Activated CD4-positive, alpha-beta T cell treated with anti-CD3 and anti-CD28 coated beads, Interleukin-2, amount 50 U/mL, for 4 hours (primary cell): ENCODE results near the gene SHC4.

Experiments
- DNase-seq, 2 experiments: peaks; one replicate each; pipeline ENCODE4 v3.0.0-alpha.2; 2020

SHC4 gene

DNA sequence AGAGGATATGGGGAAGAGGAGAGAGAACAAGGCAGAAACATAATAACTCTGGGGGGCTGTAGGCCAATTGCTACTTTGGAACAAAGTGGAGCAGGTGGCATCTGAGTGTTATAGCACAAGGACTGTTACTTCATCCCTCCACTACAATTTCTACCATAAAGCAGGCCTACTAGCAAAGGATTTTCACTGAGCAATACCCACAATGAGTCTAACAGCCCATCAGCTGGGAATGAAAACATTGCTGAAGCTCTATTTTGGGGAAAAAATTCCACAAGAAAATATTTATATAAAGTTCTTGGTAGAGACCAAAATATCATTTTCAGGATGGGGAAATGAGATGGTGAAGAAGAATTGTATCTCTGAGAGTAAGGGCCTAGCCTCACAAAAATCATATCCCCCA lies 3.6 kb upstream of the SHC4 start:
- no peak for DNase-seq

DNA sequence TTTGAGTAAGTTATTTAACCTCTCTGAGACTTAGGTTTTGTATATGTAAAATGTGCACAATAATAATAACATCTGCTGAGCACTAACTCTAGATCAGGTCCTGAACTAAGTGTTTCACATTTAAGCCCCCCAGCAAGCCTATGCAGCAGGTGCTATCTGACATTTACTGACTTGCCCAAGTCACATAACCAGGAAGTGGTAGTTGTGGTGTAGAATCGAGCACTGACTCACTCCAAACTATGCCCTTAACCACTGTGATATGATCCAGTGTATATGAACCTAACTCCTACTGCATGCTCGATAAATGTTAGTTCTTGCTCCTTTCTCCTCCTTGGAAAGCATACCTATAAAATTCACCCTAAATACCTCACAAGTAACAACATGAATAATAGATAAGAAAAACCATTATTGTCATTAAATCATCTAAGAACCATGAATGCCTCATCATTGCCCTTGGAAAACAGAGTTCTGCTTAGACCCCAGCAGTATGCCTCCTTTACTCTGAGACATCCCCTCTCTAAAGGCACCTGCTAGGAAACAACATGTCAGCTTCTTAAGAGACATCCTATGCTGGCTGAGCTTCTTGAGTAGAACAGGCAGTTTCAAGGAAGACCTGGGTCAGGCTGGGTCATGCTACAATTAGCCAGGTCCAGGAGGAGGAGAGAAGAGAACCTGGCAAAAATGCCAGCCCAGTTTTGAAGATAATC lies 3.0 kb upstream of the SHC4 start:
- no peak for DNase-seq

DNA sequence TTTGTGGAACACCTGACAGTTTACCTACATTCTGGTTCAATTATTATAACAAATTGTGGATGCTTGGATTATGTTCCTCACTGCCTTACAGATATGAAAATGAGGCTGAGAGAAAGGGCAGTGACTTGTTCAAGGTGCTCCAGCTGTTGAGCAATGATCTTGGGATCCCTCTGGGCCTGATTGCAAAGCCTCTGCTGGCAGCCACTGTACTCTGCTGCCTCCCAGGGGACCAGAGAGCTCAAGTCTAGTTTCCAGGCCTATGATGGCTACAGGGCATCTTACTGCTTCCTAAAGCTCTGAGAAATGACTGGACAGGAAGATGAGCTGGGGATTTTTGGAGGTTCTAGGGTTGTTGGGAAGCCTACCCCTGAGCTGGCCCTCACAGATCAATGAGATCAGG lies 2.3 kb upstream of the SHC4 start:
- DNase-seq, result no peak

DNA sequence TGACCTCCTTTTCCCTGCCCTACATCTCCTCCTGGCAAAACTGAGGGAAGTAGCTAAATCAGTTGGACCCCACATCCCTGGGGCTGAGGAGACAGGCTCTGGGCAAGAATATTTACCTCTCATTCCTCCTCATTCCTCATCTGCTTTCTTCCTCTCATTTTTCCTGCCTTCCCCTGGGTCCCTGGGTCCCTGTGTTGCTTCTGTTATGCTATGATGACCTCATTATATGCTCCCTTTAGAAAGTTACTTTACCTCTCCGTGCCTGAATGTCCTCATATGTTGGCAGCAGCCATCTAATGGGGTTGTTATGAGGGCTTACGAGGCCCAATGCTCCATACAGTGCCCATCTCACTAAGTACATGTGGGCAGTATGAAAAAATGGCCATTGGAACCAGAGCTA lies 1.2 kb upstream of the SHC4 start:
- DNase-seq, result no peak

DNA sequence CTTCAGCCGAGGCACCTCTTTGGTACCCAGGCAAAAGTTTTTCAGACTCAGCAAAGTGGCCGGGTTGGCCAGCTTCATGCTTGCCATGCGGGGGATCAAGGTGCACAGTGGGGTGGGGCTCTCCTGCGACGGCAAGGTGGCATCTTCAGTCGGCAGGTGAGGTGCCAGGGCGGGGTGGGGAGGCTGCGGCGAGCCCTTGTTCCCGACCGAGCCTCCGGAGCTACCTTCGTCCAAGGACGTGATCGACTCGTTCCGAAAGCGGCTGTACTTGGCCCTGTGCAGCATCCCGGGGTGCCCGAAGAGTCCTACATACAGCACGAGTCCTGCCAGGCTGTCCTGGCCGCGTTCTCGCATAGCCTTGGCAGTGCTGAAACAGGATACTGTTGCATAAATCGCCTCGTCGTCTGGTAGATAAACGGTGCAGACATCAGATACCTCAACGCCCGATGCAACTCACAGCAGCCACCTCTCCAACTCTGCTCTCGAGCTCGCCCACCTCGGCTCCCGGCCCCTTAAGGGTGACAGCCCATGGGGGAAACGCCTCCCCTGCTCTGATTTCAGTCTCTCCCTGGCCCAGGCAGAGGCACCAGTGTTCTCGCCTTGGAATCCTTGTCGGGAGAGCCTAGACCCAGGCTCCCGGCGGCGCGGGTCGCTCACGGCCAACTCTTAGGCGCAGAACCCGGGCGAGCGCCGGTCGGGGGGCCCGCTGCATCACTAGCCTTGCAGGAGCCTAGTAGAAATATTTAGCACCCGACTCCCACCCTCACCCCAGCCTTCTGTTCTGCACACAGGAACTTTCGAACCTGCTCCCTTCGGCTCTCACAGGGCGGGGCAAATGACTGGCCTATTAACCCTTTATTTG lies 826 bp downstream of the SHC4 start:
- DNase-seq, result no peak

DNA sequence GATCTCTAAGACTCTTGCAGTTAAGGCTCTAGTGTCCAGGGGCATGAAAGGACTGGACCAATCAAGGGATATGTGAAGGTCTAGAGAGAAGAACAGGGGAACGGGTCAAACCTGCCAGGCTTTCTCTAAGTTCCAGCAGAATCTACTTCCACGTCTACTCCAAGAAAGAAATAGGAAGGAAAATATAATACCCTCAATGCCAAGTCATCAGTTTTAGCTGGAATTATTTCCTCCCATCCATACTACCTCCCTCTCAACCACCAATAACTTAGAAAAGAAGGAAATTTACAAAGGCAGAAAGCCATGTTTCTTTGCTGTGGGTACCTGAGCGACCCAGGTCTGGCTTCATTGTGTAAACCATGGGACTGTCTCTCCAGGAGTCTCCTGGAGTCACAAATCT lies 7.8 kb downstream of the SHC4 start:
- DNase-seq, result no peak

DNA sequence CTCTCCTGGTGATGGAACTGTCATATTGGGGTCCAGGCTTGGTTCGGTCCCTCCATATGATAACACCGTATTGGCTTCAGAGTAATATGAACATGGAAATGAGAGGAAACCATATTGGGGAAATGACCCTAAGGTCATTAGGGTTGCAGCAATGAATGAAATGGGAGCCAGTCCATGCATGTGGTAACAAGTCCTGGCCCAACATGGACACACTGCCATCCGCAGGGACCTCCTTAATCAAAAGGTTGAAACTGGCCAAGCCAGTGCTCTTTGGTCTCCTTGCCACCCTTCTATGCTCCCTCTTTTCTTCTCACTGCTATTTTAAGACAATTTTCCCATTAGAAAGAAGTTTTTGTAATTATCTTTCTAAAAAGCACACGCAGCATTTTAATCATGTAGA lies 8.3 kb downstream of the SHC4 start:
- no peak for DNase-seq

DNA sequence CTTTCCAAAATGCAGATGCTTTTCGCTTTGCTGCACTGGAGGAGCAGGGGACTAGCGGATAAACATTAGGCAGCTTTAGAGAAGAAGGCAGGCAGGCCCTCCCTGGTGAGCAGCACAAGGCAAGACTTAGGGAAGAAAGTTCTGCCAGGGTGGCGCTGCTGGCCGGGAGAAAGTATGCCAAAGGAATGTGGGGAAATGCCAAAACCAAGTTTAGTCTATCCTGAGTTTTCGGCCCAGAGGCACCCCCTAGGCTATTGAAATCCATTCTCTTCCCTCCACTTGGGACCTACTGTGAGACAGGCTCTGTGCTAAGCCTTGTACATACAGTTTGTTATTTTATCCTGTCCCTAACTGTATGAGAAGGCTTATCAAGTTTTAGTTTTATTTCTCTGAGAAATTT lies 9.2 kb downstream of the SHC4 start:
- DNase-seq, result no peak

DNA sequence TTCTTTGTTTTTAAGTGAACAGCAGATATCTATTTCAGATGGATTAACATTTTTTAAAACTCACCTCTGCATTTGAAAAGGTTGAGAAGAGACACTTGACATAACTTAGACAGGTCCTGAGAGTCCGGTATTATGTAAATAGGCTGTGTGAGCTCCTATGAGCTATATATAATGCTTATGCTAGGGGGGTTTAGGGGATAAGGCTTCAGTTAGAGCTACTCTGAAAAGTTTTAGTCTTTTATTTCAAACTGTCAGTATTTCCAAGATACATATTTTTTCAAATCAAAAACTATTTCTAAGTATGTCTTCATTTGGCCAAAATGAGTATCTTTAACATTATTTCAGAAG lies 16.9 kb downstream of the SHC4 start:
- DNase-seq, result no peak

DNA sequence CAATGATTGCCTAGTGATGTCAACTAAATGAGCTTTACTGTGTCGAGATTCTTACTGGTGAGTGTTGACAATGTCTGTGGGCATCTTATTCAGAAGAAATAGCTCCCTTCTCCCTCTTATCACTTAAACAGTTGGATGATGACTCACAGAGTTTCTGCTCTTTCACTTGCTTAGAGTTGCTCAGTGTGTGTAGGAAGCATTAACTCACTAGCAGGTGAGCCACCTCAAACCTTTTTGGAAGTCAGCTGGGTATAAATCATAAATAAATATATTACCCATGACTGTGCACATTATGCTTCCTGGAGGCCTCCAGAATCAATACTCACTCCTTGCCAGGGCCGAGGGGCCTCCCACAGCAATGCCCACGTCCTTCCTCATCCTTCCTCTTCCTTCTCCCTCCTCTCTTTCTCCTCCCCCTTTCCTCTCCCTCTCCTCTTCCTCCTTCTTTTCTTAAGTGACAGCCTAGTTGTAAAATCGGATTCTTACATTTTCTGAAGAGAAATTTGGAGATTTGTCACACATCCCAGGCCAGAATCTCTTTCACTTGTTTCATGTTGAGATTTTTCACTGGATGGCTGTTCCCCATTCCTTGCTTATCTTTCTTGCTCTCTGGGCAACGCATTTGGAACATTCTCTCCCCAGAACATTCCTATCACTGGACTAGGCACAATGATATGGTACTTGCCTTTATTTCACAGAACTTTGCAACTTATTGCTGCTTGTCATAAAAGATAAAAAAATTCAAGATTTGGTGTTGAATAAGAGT lies 17.5 kb downstream of the SHC4 start:
- DNase-seq, result no peak

DNA sequence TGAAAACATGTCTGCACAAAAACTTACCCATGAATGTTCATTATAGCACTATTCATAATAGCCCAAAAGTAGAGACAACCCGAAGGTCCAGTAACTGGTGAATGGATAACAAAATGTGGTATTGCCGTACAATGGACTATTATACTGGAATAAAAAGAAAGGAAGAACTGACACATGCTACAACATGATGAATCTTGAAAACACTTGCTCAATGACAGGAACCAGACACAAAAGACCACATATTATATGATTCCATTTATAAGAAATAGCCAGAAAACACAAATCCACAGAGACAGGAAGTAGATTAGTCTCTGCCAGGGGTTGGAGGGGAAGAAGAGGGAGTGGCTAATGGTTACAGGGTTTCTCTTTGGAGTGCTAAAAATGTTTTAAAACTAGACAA lies 18.3 kb downstream of the SHC4 start:
- no peak for DNase-seq

DNA sequence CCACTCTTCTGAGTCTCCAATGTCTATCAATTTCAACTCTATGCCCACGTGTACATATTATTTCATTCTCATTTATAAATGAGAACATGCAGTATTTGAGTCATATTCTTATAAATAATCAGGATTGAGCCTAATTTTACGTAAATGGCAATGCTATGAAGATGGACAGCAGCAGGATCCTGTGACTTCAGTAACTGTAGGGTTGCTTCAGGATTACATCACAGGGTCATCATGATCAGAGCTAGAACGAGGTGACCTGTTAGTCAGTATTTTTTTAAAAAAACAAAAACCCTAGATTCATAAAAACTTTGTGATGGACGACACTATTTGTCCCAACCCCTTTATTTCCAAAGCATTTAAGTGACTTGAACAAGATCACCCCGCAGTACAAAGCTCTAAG lies 21.8 kb downstream of the SHC4 start:
- DNase-seq, result no peak

DNA sequence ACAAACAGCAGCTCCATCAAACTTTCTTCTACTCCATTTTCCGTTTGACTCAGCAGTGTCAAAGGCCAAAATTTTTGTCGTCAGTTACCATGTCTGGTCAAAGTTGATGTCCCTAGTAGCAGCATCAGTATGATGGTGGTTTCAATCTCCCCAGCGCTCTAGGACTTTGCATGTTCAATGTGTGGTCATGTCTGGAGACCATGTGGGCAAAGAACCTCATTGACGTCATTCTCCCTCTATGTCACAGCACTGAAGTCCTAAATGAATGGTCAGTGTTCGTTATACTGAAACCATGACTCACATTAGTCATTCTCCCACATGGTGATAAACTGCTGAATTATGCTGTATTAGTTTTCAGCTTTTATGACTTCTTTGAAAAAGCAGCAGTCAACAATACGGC lies 23.2 kb downstream of the SHC4 start:
- no peak for DNase-seq

DNA sequence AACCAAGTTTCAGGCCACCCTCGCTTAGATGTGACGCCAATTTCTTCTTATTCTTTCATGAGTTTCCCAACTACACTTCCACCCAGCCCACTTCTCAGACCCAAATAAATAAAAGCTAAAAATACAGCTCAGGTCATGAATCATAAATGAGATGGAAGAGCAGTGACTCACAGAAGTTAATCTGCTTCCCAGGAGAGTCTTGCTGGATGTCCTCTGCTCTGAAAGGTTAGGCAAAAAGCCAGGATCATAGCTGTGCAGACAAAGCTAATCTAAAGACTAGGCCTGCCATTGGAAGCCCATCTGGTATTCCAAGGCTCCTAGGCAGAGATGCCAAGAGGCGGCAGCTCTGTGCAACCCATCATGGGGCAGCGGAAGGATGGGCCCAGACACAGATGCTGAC lies 24.1 kb downstream of the SHC4 start:
- DNase-seq, result no peak

DNA sequence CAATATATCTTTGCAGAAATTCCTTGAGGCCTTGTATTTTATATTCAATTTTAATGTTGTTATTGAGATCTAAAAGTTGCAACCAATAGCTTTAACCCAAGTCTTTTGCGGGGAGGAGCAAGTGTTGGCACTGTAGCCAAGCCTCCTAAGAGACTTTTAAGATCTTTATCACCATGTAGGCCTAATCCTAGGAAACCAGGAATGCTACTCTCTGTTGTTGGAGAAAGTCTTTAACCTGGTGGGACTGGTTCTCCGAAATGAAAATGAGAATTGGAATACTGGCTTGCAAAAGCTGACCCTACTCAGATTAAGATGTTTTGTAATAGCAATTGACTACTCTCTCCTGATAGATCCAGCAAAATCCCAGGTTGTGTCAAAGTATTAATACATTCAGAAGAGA lies 25.8 kb downstream of the SHC4 start:
- DNase-seq, result no peak

DNA sequence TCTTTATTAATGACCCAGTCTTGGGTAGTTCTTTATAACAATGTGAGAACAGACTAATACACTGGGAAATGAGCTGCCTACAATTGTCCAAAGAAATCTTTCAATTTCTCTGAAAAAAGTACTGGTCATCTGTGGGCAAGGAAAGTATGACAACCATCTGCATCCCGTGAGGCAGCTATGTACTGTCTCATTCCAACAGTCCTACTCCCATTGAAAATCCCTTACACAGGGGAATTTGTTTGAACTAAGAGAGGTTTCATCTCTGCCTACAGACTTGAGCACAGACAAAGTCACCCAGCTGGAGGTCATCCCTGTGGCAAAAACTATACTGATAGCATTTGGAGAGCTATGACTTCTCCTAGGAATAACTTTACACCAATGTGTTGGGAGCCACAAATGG lies 27.1 kb downstream of the SHC4 start:
- DNase-seq, result no peak

DNA sequence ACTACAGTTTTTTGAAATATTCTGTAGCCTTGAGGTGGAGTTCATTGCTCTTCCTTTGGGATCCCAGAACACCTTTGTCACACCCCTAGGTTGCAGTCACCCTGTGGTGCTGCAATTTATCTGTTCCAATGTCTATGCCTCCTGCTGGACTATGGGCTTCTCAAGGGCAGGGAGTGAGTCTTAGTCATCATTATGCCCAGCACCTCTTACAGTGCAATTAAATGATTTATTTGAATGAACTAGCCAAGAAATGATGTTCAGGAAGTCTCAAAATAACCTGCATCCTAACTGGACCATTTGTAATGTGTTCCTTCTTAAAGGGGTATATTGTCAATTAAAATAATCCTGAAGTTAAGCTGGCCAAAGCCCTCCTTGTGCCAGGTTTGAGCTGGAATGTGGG lies 28.5 kb downstream of the SHC4 start:
- DNase-seq, result no peak

DNA sequence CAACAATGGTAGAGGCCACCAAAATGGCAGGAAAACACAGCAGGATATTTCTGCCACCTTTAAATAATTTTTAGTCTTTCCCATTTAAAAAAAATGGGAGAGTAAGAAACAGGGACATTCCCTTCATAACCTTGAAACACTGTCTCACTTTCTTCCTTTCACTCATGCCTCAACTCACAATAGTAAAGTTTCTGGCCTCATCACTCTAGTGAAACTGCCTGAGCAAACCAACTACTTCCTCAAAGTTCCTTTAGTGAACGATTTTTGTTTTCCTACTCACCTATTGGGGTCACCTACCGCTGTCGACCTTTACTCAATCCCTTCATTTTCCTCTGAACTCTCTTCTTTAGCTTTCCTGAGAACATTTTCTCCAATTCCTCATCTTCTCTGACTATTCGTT lies 33.0 kb downstream of the SHC4 start:
- no peak for DNase-seq

DNA sequence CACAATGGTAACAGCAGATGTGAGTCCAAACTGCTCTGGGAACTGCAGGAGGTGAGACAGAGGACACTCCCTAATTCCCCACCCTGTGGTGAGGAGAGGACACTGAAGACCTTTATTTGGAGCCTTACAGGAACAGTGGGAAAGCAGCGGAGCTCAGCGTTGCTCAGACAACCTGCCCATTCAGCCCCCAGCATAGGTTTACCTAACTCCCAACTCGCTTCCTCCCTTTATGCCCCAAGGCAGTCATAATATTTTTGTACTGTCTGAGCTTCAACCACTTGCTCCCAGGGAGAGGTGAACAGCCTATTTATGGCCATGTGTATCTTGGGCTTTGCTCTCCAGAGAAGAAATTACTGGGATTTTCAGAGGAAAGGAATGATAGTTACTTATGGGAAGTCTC lies 34.1 kb downstream of the SHC4 start:
- no peak for DNase-seq

DNA sequence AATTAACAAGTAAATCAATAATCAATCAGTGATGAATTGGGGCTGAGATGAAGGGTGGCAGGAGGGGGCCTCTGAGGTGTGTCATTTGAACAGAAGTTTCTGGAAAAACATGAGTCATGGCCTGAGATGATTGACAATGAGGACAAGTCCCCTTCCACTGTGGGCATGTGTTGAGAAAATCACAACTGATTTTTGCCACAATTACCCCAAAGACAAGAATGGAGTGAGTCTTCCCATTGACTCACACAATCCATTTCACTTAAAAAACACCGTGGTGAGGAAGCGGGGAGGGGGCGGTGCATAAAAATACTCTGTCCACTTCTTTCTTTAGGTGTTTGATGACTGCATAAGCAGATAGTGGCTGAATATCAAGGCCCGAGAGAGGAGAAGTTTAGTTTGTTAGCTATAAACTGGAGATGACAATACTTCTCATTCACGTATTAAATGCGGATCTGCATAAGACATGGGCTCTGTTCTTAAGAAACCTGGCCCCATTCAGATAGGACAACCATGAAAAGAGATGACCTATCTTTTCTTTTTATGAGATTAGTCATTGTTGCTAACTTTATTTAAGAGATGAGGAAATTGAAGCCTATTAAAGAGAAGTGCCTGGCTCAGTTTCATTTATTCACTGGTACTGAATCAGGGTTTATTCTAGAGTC lies 34.7 kb downstream of the SHC4 start:
- DNase-seq, result peak in 1 of 2 experiments; percentile 3

DNA sequence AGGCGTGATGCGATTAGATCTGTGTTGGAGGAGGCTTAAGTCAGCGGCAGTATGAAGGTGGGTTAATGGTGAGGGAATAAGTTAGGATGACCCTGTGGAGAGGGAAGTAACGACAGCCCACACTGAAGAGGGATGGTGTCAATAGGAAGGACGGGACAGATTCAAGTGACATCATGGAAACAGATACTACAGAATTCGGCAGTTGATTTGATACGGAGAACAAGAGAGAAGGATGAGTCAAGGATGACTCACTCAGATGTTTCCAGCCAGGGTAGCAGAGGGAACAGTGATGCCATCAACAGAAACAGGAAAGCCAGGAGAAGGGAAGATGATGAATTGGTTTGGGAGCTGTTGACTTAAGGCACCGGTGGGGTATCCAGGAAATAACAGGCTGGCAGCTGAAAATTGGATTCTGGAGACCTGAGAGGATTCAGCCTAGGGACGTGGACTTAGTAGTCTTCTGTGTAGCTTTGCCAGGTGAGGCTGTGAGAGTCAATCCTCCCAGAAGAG lies 38.0 kb downstream of the SHC4 start:
- no peak for DNase-seq

DNA sequence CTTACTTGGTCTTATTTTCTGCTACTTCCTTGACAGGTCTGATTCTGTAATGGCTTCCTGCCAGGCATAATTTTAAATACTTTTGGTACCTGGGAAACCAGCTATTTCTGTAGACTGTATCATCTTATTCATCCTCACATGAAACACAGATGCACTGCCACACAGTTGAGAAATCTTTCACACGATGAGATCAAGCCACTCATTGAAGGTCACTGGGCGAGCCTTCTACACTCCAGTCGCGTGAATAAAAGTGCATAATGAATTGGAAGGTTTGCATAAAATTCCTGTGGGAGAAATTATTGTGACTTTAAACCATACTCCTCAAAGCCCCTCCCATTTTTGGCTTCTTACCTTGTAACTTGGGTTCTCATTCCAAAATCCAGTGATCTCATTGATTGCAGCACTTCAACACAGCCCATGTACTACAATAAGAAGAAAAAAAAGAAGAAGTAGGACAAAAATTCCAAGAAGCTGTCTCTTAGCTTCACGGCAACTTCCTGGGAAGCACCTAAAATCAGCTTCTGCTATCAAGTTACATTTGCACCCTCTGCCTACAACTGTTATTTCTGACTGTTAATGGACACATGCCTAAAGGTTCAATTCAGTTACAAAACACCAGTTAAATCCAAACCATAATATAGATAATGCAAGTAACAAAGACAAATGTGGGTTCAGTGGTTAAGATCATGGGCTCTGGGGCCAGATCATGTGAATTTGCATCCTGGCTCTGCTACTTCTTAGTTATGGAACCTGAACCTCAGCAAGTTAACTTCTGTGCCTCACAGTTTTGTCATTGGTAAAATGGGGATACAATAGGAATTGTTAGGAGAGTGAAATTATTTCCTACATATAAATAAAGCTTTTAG lies 39.0 kb downstream of the SHC4 start:
- DNase-seq, result no peak
